NOMO-1 (cell line): ENCODE data around the gene CACNA1C.

Experiments
- DNase-seq, 2 experiments: peaks; one replicate each; lab custom pipeline; 2025; ENCODE audit not compliant: unreplicated experiment in 2 of 2; lab: John Stamatoyannopoulos, UW

The CACNA1C gene

GRCh38 chr12:2052826-2053678 is at the start of gene CACNA1C:
Gene CACNA1C (plus strand): TSS chr12:2052987. CDS start chr12:2053563, 576 bp downstream.
- DNase-seq = peak; percentile 44 to 45

DNA sequence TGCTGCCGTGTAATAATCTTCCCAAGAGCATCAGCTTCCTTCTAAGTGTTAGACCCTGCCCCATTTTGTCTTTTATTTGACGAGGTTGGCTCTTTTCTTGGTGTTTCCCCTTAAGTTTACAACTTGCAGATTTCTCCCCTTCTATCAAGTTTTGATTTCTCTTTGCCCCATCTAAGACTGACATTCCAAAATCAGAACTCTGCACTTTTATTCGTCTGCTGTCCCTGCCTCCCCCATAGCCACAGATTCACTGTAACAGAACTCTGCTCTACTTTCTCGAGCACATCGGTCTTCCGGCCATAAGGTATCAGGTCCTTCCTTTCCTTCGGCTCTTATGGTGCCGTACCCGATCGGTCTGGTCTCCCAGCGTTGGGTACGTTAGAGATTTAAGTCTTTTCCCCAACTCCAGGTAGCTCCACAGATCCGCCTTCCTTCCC is 49.1 kb upstream of the CACNA1C start:
- peak in 1 of 2 experiments; percentile 22 for DNase-seq

DNA sequence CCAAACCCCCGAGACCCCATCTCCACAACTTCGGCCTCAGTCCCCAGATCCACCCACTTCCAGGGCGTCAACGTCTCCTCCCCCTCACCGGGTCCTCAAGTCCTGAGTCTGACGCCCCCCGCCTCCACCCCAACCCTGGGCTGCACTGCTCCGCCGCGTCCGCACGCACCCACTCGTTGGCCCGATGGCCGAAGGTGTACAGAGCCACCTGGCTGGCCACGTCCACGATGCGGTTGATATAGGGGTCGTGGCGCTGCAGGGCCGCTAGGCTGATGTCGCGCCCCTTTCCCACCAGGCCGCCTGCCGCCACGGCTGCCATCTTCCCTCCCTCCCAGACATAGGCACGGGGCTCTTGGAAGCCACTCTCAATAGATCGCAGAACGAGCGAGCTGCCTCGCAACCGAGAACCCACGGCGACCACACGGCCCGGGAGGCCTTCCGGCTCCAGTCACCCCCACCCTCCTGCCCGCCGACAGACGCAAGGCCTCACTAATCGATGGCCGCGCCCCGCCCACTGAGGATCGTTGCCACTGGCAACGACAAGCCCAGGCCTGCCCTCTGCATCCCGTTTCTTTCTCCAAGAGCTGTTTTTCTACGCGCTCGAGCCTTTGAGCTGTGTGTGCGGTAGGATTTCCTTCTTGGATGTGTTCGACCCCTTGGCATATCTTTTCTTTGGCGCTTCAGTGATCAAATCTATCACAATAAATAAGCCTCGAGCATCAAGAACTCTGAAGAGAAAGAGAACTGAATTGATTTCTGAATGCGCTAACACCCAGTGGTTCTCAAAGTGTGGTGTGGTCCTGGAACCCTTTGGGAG is 48.5 kb upstream of the CACNA1C start, which contains the start of gene DCP1B:
TSS of gene DCP1B (minus strand) at position 345 of the 817 bp plus-strand sequence. CDS start at position 319, 26 bp downstream.
- peak; percentile 97 to 99 for DNase-seq

GRCh38 chr12:2008677-2009076 is 44.1 kb upstream of the CACNA1C start:
- DNase-seq = no peak

- no peak for DNase-seq
These were observed 43.2 kb upstream of the CACNA1C start for GRCh38 chr12:2009623-2010022.

DNA sequence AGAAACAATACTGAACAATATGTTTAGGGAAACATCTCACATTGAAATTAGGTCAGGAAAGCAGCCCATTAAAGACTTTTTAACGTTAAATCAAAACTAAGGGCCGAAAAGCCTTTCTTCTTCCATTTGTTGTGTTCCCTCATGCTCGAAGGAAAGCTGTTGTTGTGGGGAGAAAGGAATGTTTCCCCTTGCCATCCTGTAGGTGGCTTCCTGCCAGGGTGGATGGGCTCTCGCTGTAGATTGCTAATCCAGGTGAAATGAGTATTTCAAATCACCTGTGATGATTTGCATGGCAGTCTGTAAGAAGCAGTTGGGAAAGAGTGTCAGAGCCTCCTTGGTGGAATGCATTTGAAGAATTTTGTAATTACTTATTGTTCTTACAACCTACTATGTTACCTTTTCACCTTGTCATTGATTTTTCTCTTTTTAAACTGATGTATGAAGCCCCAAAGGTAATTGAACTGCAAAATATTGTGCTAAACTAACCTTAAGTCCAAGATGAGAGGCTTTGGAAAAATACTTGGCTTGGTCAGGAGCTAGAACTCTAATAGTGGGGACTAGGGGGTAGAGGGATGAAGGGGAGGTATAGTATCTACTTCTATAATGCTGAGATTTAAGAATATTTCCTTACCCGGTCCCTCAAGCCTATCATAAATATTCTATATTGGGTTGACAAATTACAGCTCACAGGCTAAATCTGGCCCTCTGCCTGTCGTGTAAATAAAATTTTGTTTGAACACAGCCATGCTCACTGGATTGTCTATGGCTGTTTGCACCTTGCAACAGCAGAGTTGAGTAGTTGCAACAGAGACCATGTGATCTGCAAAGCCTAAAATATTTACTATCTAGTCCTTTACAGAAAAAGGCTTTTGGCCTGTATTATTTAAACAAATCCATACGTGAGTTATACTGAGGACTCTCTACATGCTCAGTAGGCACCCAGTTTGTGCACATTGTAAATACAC is 40.9 kb upstream of the CACNA1C start:
- no peak for DNase-seq

DNA sequence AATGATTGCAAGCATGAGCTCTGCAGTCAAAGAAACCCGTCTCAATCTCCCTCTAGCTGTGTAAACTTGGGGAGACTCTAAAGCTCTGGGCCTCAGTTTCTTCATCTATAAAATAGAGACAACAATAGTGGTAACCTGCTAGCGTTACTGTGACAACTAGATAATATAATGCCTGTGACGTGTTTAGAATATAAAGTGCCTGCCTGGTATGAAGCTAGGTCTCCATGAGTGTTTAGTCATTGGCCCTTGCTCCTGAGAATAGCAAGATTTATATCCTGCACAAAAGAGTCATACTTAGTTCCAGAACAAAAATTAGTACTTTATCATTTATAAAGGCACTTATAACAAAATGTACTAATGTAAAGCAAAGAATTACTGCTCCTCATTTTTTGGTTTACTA is 39.7 kb upstream of the CACNA1C start:
- no peak for DNase-seq

- DNase-seq = no peak
These were observed 39.1 kb upstream of the CACNA1C start for GRCh38 chr12:2013527-2014223.

GRCh38 chr12:2014231-2014630 is 38.6 kb upstream of the CACNA1C start:
- no peak for DNase-seq

GRCh38 chr12:2016862-2017545 is 35.8 kb upstream of the CACNA1C start:
- peak in 1 of 2 experiments; percentile 4 for DNase-seq

- DNase-seq = no peak
These were observed 35.0 kb upstream of the CACNA1C start for GRCh38 chr12:2017546-2018337.

DNA sequence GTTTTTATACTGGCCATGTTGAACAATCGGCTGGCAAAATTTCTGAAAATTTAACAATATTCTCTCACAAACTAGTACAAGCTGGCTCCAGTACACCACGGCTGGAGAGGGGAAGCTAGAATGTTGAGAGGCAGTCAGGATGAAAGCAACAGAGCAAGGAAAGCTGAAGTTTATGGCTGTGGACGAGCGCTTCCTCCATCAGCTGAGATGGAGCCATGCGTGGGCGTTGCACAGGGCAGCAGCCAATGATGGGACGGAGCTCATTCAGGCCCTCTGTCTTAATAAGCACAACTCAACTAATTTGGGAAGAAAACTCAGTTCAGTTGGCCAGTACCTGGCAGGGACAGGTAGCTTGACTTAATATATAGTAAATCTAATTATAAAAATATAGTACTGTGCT is 34.4 kb upstream of the CACNA1C start:
- no peak for DNase-seq

GRCh38 chr12:2019126-2019525 is 33.7 kb upstream of the CACNA1C start:
- no peak for DNase-seq

- no peak for DNase-seq
These were observed 32.3 kb upstream of the CACNA1C start for GRCh38 chr12:2020511-2020910.

GRCh38 chr12:2023365-2023764 is 29.4 kb upstream of the CACNA1C start:
- DNase-seq = no peak

DNA sequence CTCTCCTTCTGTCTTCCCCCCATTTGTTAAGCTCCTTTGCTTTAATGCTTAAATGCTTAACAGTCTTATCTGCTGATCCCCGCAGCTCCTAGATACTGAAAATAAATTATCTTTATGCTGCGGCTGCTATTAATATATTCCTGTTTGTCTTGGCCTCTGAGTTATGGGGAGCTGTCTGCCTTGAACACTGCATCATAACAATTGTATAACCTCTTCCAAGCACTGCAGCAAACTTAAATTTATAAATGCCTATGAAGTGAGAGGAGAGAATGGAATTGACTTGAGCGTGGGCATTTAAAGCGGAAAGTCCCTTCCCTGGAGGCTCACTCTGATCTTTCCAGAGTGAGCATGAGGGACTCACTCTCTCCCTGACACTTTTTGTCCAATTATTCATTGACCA is 25.4 kb upstream of the CACNA1C start:
- no peak for DNase-seq

- DNase-seq = no peak
These were observed 22.9 kb upstream of the CACNA1C start for GRCh38 chr12:2029851-2030250.

DNA sequence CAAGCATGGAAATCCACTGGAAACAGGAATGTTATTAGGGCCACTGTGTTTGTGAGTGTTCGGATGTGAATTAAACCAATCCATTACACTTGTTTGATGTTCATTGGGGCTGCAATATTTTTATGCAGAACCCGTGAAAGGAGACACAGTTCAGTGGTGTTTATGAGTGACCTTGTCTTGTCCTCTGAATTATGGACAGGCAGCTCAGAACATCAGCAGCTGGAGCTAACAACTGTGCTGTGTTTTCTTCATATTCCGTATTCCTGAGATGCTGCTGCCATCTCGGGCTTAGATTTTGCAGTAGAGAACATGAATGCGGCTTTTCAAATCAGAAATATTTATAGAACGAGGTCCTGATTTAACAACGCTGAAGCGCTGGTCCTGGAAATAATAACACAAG is 20.3 kb upstream of the CACNA1C start:
- DNase-seq = no peak
